ENCODE measurements around the gene FREM2.

Gene FREM2

GRCh38 chr13:38758277-38758676 is 71.4 kb downstream of the FREM2 start:
- no peak for DNase-seq (ENCODE audit: low spot score)

- no peak for DNase-seq (ENCODE audit: low spot score)
Measured at GRCh38 chr13:38759390-38759789, 72.5 kb downstream of the FREM2 start.

GRCh38 chr13:38763446-38764381 is 76.8 kb downstream of the FREM2 start:
- peak; percentile 70 for DNase-seq (ENCODE audit: low spot score)

- DNase-seq (ENCODE audit: low spot score) = no peak
Measured at GRCh38 chr13:38766799-38767198, 79.9 kb downstream of the FREM2 start.

GRCh38 chr13:38767506-38768265 is 80.8 kb downstream of the FREM2 start:
- DNase-seq (ENCODE audit: low spot score) = no peak

GRCh38 chr13:38769526-38769925 is 82.6 kb downstream of the FREM2 start:
- no peak for DNase-seq (ENCODE audit: low spot score)

GRCh38 chr13:38775085-38775484 is 88.2 kb downstream of the FREM2 start:
- no peak for DNase-seq (ENCODE audit: low spot score)

GRCh38 chr13:38777347-38778119 is 90.7 kb downstream of the FREM2 start:
- no peak for DNase-seq (ENCODE audit: low spot score)

- no peak for DNase-seq (ENCODE audit: low spot score)
Measured at GRCh38 chr13:38781539-38781938, 94.7 kb downstream of the FREM2 start.

- DNase-seq (ENCODE audit: low spot score) = no peak
Measured at GRCh38 chr13:38784036-38784880, 97.4 kb downstream of the FREM2 start.

- DNase-seq (ENCODE audit: low spot score) = no peak
Measured at GRCh38 chr13:38785042-38785441, 98.2 kb downstream of the FREM2 start.

- DNase-seq (ENCODE audit: low spot score) = no peak
Measured at GRCh38 chr13:38785490-38785889, 98.6 kb downstream of the FREM2 start.

GRCh38 chr13:38787550-38787949 is 100.7 kb downstream of the FREM2 start:
- no peak for DNase-seq (ENCODE audit: low spot score)

GRCh38 chr13:38796890-38797289 is 110.0 kb downstream of the FREM2 start:
- DNase-seq (ENCODE audit: low spot score) = no peak

- no peak for DNase-seq (ENCODE audit: low spot score)
Measured at GRCh38 chr13:38803531-38803930, 116.7 kb downstream of the FREM2 start.

- no peak for DNase-seq (ENCODE audit: low spot score)
Measured at GRCh38 chr13:38804061-38804460, 117.2 kb downstream of the FREM2 start.

GRCh38 chr13:38804536-38804935 is 117.7 kb downstream of the FREM2 start:
- peak; percentile 78 for DNase-seq (ENCODE audit: low spot score)

GRCh38 chr13:38814331-38814730 is 127.5 kb downstream of the FREM2 start:
- DNase-seq (ENCODE audit: low spot score) = peak; percentile 51

- DNase-seq (ENCODE audit: low spot score) = no peak
Measured at GRCh38 chr13:38819053-38819452, 132.2 kb downstream of the FREM2 start.

- no peak for DNase-seq (ENCODE audit: low spot score)
Measured at GRCh38 chr13:38819596-38819995, 132.7 kb downstream of the FREM2 start.

GRCh38 chr13:38821770-38822551 is 135.1 kb downstream of the FREM2 start:
- peak; percentile 44 for DNase-seq (ENCODE audit: low spot score)
